IMR-90 (cell line): ENCODE measurements around the gene TMUB1. TPM values are rescaled to one million over a fixed set of nuclear protein-coding genes. Genes with fewer than 3 reads are reported as not detected.
A peak's percentile ranks its signal among the peaks of the same experiment; 100 is the strongest.

Source experiments
- ATAC-seq: fragments of 200-7000 bp; cut with Tn5 transposase; 2 replicates; pipeline ENCODE4 v1.9.1; 2020; ENCODE audit warnings: low read depth, mild to moderate bottlenecking, moderate library complexity
- BruUV-seq: library from RNA; stranded (reverse); fragments of 400-500 nt; replicated peaks from 2 replicates; lab custom pipeline; 2021; lab: Mats Ljungman, UMichigan
- CTCF ChIA-PET: fragments of 300-600 bp; formaldehyde crosslinking; extraction: SDS; loops from one replicate; lab custom pipeline; 2021; ENCODE audit warnings: antibody characterized with exemption; lab: Yijun Ruan, JAX
- POLR2A ChIA-PET: fragments of 300-600 bp; sonication (Branson Sonifier 250); formaldehyde crosslinking; loops from one replicate; lab custom pipeline; 2022; ENCODE audit warnings: antibody characterized with exemption; ENCODE audit not compliant: unreplicated experiment; lab: Charles Lee
- DNase-seq: peaks from one replicate; pipeline ENCODE4 v3.0.0; 2013
- H2AFZ ChIP-seq: replicated peaks from 2 replicates; pipeline ENCODE3; 2013; ENCODE audit warnings: low read length, mild to moderate bottlenecking; ENCODE audit not compliant: poor library complexity
- H2AK5ac ChIP-seq: 2 replicates; pipeline ENCODE4 v1.6.1; 2013; ENCODE audit warnings: low read depth, low read length, inconsistent platforms
- H2AK9ac ChIP-seq: replicated peaks from 2 replicates; pipeline ENCODE3; 2013; ENCODE audit warnings: mild to moderate bottlenecking, low read depth, low read length, moderate library complexity; ENCODE audit not compliant: poor library complexity
- H2BK120ac ChIP-seq: 2 replicates; pipeline ENCODE4 v1.6.1; 2013; ENCODE audit warnings: low read depth, low read length, inconsistent platforms
- H2BK15ac ChIP-seq: 3 replicates; pipeline ENCODE4 v1.6.1; 2013; ENCODE audit warnings: low read depth, low read length, inconsistent platforms
- H2BK20ac ChIP-seq: 2 replicates; pipeline ENCODE4 v1.6.1; 2013; ENCODE audit warnings: low read depth, mild to moderate bottlenecking, inconsistent platforms, low read length, moderate library complexity
- H2BK5ac ChIP-seq: 2 replicates; pipeline ENCODE4 v1.6.1; 2013; ENCODE audit warnings: mild to moderate bottlenecking, low read depth, low read length, inconsistent platforms; ENCODE audit not compliant: poor library complexity, severe bottlenecking
- H3K14ac ChIP-seq: replicated peaks from 2 replicates; pipeline ENCODE4 v1.6.1; 2013; ENCODE audit warnings: low read depth, low read length, inconsistent platforms
- H3K18ac ChIP-seq: 2 replicates; pipeline ENCODE4 v1.6.1; 2013; ENCODE audit warnings: low read depth, low read length, control low read depth
- H3K23ac ChIP-seq: 2 replicates; pipeline ENCODE4 v1.6.1; 2013; ENCODE audit warnings: low read depth, low read length, inconsistent platforms
- H3K27ac ChIP-seq: 2 replicates; pipeline ENCODE4 v1.5.1; 2013; ENCODE audit warnings: mild to moderate bottlenecking, control low read depth, low read length; ENCODE audit not compliant: insufficient read depth
- H3K27me3 ChIP-seq: 2 replicates; pipeline ENCODE4 v1.6.1; 2013; ENCODE audit warnings: low read length; ENCODE audit not compliant: control insufficient read depth, insufficient read depth
- H3K36me3 ChIP-seq: 2 replicates; pipeline ENCODE4 v1.6.1; 2013; ENCODE audit warnings: low read length, mixed read lengths; ENCODE audit not compliant: control insufficient read depth, insufficient read depth
- H3K4ac ChIP-seq: 2 replicates; pipeline ENCODE4 v1.6.1; 2013; ENCODE audit warnings: low read depth, low read length, inconsistent platforms
- H3K4me1 ChIP-seq: 2 replicates; pipeline ENCODE4 v1.6.1; 2013; ENCODE audit warnings: low read length, mixed read lengths; ENCODE audit not compliant: control insufficient read depth, insufficient read depth
- H3K4me2 ChIP-seq: 2 replicates; pipeline ENCODE4 v1.6.1; 2013; ENCODE audit warnings: low read depth, mild to moderate bottlenecking, control low read depth, low read length, moderate library complexity
- H3K4me3 ChIP-seq: 2 replicates; pipeline ENCODE4 v1.5.1; 2013; ENCODE audit warnings: low read depth, mild to moderate bottlenecking, control low read depth, low read length, moderate library complexity; ENCODE audit not compliant: insufficient read depth
- H3K56ac ChIP-seq: 2 replicates; pipeline ENCODE4 v1.6.1; 2013; ENCODE audit warnings: low read length, inconsistent platforms; ENCODE audit not compliant: insufficient read depth; ENCODE audit errors: extremely low read depth
- H3K79me1 ChIP-seq, 2 experiments: 2 replicates each; pipeline ENCODE4 v1.6.1; 2013; ENCODE audit warnings: low read length in 2 of 2, inconsistent platforms in 1 of 2, low read depth in 1 of 2
- H3K9ac ChIP-seq: 2 replicates; pipeline ENCODE4 v1.6.1; 2013; ENCODE audit warnings: low read depth, low read length, control low read depth
- H3K9me1 ChIP-seq: 2 replicates; pipeline ENCODE4 v1.6.1; 2013; ENCODE audit warnings: low read length, inconsistent platforms; ENCODE audit not compliant: insufficient read depth
- H3K9me3 ChIP-seq: 2 replicates; pipeline ENCODE4 v1.6.1; 2013; ENCODE audit warnings: low read length; ENCODE audit not compliant: control insufficient read depth, insufficient read depth
- H4K20me1 ChIP-seq: 2 replicates; pipeline ENCODE4 v1.6.1; 2013; ENCODE audit warnings: low read length, inconsistent platforms; ENCODE audit not compliant: insufficient read depth
- H4K5ac ChIP-seq: 2 replicates; pipeline ENCODE4 v1.6.1; 2013; ENCODE audit warnings: mild to moderate bottlenecking, low read depth, low read length, control low read depth
- H4K8ac ChIP-seq, 2 experiments: 2 replicates each; pipeline ENCODE4 v1.6.1; 2013; ENCODE audit warnings: low read depth in 2 of 2, low read length in 2 of 2, control low read depth in 1 of 2, inconsistent platforms in 1 of 2
- H4K91ac ChIP-seq: 2 replicates; pipeline ENCODE4 v1.6.1; 2013; ENCODE audit warnings: low read depth, low read length, inconsistent platforms; ENCODE audit not compliant: insufficient read depth
- CTCF ChIP-seq: conservative IDR thresholded peaks from 2 replicates; pipeline ENCODE4 v1.5.1; 2012; ENCODE audit warnings: mild to moderate bottlenecking, low read depth, low read length, improper control_type of control experiment
- MAZ ChIP-seq: IDR thresholded peaks from 2 replicates; pipeline ENCODE4 v1.6.1; 2012; ENCODE audit warnings: low read depth, mild to moderate bottlenecking, low read length, improper control_type of control experiment, moderate library complexity, borderline replicate concordance
- POLR2A ChIP-seq: IDR thresholded peaks from 2 replicates; pipeline ENCODE4 v1.6.1; 2012; ENCODE audit warnings: mild to moderate bottlenecking, low read depth, low read length
- RAD21 ChIP-seq: IDR thresholded peaks from 2 replicates; pipeline ENCODE4 v1.6.1; 2012; ENCODE audit warnings: low read length, improper control_type of control experiment
- SMC3 ChIP-seq: fragments of 150-350 bp; IDR thresholded peaks from 2 replicates; pipeline ENCODE4 v1.6.1; 2016; ENCODE audit warnings: low read depth, mild to moderate bottlenecking, antibody characterized with exemption, low read length, moderate library complexity
- USF2 ChIP-seq: fragments of 150-350 bp; IDR thresholded peaks from 2 replicates; pipeline ENCODE4 v1.6.1; 2017; ENCODE audit warnings: mild to moderate bottlenecking, antibody characterized with exemption, low read length, low read depth
- WGBS, 2 experiments: methylation state at CpG; one replicate each; pipeline versions ENCODE4 v1.1.5 to v1.1.7; 2013; ENCODE audit warnings: missing lambda C conversion rate in 2 of 2; ENCODE audit not compliant: insufficient read length in 1 of 2; ENCODE audit errors: extremely low coverage in 2 of 2; 5-methylcytosine and 5-hydroxymethylcytosine counted together
- dilution Hi-C: fragments of 300-500 bp; cut with HindIII; formaldehyde crosslinking; loops from one replicate; pipeline ENCODE4 v1.14.3; 2018; ENCODE audit warnings: low sequenced_read_pairs; ENCODE audit not compliant: unreplicated experiment
- in situ Hi-C: fragments of 300-500 bp; cut with MboI; formaldehyde crosslinking; loops from 3 replicates; pipeline ENCODE4 v1.14.3; 2019; ENCODE audit warnings: low sequenced_read_pairs, inconsistent platforms, mixed read lengths
- intact Hi-C: fragments of 100-400 bp; cut with micrococcal nuclease; formaldehyde crosslinking; loops from 2 replicates; pipeline ENCODE4 v1.10.0; 2022
- polyA plus RNA-seq, 3 experiments: library from polyadenylated mRNA; depleted of rRNA; stranded (reverse); fragments of >200 nt; gene quantifications; 2 replicates each; pipeline ENCODE4 v1.2.3, GENCODE V29; 2012; ENCODE audit warnings: low replicate concordance in 1 of 3
- total RNA-seq: library from RNA; depleted of rRNA; stranded (reverse); fragments of >200 nt; gene quantifications from 2 replicates; pipeline ENCODE4 v1.2.3, GENCODE V29; 2012

TMUB1 gene
- total and polyA plus RNA-seq, 2 of the 4 experiments (the other 2 are of a cell fraction), result 6.8 to 29.8 TPM

GRCh38 chr7:151110941-151111645, 27.8 kb upstream of the TMUB1 start:
- Histone ChIP-seq H4K91ac (no peak overlapping the region; the same call in 1 of the 2 replicates), H3K4ac (peak overlapping the region; percentile 53), H3K4me2 (no peak overlapping the region), H3K9me3 (no peaks in the 10 kb centered on the region), H4K5ac (no peak overlapping the region), H3K9me1 (peaks cover 19% of the 10 kb centered on the region), H2BK15ac (no peak overlapping the region), H3K9ac (no peak overlapping the region), H4K20me1 (peaks cover 76% of the 10 kb centered on the region), H3K4me1 (peaks cover 24% of the 10 kb centered on the region), H3K56ac (no peak overlapping the region), H3K27me3 (no peaks in the 10 kb centered on the region), H3K23ac (no peak overlapping the region), H3K4me3 (no peak overlapping the region), H3K18ac (no peak overlapping the region), H4K8ac (peak overlapping the region in 1 of 2 experiments; percentile 45; a peak in 1 of 4 replicates), H2BK20ac (no peak overlapping the region), H3K79me1 (peaks cover 23 to 74% of the 10 kb centered on the region in 2 experiments; a peak in 3 of 4 replicates), H3K14ac (no peak overlapping the region), H2AFZ (peak overlapping the region; percentile 86), H3K27ac (no peak overlapping the region), H3K36me3 (peaks cover 5% of the 10 kb centered on the region), H2BK5ac (no peak overlapping the region), H2BK120ac (no peak overlapping the region), H2AK9ac (peak overlapping the region; percentile 92), H2AK5ac (peak overlapping the region; percentile 51; the same call in 1 of the 2 replicates)
- BruUV-seq, result no TSS peak
- ChIA-PET POLR2A (no interaction called here), CTCF (interaction anchor here (0.6 to 1.7 kb wide), 7 partner anchors 13 to 72 kb away, joined by 3 to 7 read pairs (median 3); no protein-coding TSS in a partner anchor)
- WGBS, 2 experiments, result 17% methylated on average over 1 of the region's 20 CpGs; no CpG with 5 or more reads in 1 of the 2 experiments
- TF ChIP-seq USF2 (no peak), SMC3 (peak; percentile 72), CTCF (peak; percentile 89), MAZ (peak; percentile 21; the same call in 1 of the 2 replicates), RAD21 (peak; percentile 90), POLR2A (no peak)
- ATAC-seq (peak; percentile 48), DNase-seq (peak; percentile 65)
- intact Hi-C loops, result loop anchor here (1.0 to 5.0 kb wide), 7 partner anchors 22 to 332 kb away; partner anchors contain the start of gene ABCB8
- dilution Hi-C loops, result no loop called here
- in situ Hi-C loops, result loop anchor here (5.0 to 25.0 kb wide), 2 partner anchors 89 to 324 kb away; partner anchors contain the start of gene ATG9B
